Muscle of leg (tissue), 11 donors: ENCODE measurements around the gene NT5C1A. TPM values are rescaled to one million over a fixed set of nuclear protein-coding genes. Genes with fewer than 3 reads are reported as not detected.

Source experiments
- DNase-seq: peaks from one replicate; pipeline ENCODE4 v3.0.0; 2013
- H3K27ac ChIP-seq: one replicate; pipeline ENCODE4 v1.5.1; 2013; ENCODE audit warnings: mild to moderate bottlenecking, low read length, control low read depth
- H3K27me3 ChIP-seq: one replicate; pipeline ENCODE4 v1.6.1; 2013; ENCODE audit warnings: low read length; ENCODE audit not compliant: control insufficient read depth, insufficient read depth
- H3K36me3 ChIP-seq: one replicate; pipeline ENCODE4 v1.6.1; 2013; ENCODE audit warnings: low read length; ENCODE audit not compliant: control insufficient read depth, insufficient read depth
- H3K4me1 ChIP-seq: one replicate; pipeline ENCODE4 v1.6.1; 2013; ENCODE audit warnings: low read length; ENCODE audit not compliant: control insufficient read depth, insufficient read depth
- H3K4me3 ChIP-seq: one replicate; pipeline ENCODE4 v1.5.1; 2013; ENCODE audit warnings: low read length, control low read depth
- H3K9me3 ChIP-seq: replicated peaks from 2 replicates; pipeline ENCODE4 v1.6.1; 2013; ENCODE audit warnings: low read depth, low read length; ENCODE audit not compliant: control insufficient read depth
- WGBS: methylation state at CpG from one replicate; pipeline ENCODE4 v1.1.5; 2013; ENCODE audit warnings: missing lambda C conversion rate; ENCODE audit not compliant: insufficient coverage; 5-methylcytosine and 5-hydroxymethylcytosine counted together
- polyA plus RNA-seq, 8 donors: library from polyadenylated mRNA; unstranded; fragments of 120-200 nt; gene quantifications; one replicate each; pipeline versions ENCODE4 v1.2.1 to v1.2.3, GENCODE V29; 2013; ENCODE audit warnings: inconsistent platforms in 1 of 8, low replicate concordance in 1 of 8; ENCODE audit not compliant: insufficient read length in 8 of 8, insufficient read depth in 1 of 8
- total RNA-seq: library from RNA; stranded (reverse); fragments of 120-200 nt; gene quantifications from one replicate; pipeline ENCODE4 v1.2.4, GENCODE V29; 2013

Gene NT5C1A
- total and polyA plus RNA-seq, 9 donors = 4.1 to 9.3 (median 6.3) TPM

DNA sequence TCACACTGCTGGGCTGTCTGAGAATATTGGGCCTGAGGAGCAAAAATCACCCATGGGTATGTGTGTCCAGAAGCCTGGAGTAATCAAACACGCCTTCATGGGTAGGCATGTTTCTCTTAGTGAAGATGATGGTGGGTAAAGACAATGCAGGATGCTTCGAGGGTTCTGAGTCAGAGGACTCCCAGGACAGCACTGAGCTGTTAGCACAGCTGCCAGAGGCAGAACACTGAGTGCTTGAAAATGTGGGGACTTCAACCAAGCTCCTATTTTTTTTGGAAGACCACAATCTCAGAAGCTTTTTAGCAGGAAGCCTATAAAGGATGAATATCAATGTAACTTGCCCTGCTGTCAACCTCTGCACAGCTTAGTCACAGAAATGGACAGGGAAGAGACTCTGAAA is 7.9 kb upstream of the NT5C1A start:
- WGBS = no CpG with 5 or more reads among the region's 2 CpGs
- Histone ChIP-seq H3K27me3 (peaks cover 49% of the 10 kb centered on the region), H3K36me3 (no peaks in the 10 kb centered on the region)

DNA sequence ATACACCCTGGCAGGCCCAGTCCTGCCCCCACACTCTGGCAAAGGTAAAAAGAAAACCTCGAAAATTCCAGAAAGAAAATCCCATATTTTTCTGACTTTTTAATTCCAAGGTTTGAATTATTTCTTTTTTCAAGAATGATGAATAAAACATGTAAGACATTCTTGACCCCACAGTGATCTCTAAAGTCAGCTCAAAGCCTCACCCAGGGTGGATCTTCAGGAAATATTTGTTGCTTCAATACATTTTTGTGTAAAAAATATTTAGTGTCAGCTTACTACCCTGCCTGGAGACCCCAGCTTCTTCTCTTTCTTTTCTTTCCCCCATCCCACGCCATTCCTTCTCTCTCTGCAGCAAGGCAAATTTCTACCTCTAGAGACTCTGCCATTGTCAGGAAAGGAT is 7.0 kb upstream of the NT5C1A start:
- Histone ChIP-seq H3K27me3 (peaks cover 40% of the 10 kb centered on the region), H3K4me1 (no peaks in the 10 kb centered on the region), H3K4me3 (no peak overlapping the region), H3K9me3 (no peaks in the 10 kb centered on the region), H3K36me3 (no peaks in the 10 kb centered on the region), H3K27ac (no peak overlapping the region)
- no CpG with 5 or more reads among the region's 2 CpGs for WGBS
- no peak for DNase-seq

More for the DNA sequence above, 7.9 kb upstream of the NT5C1A start:
- H3K9me3 ChIP-seq = no peaks in the 10 kb centered on the region
- no peak for DNase-seq
- no peak overlapping the region for H3K27ac ChIP-seq
- H3K4me3 ChIP-seq = no peak overlapping the region
- no peaks in the 10 kb centered on the region for H3K4me1 ChIP-seq

DNA sequence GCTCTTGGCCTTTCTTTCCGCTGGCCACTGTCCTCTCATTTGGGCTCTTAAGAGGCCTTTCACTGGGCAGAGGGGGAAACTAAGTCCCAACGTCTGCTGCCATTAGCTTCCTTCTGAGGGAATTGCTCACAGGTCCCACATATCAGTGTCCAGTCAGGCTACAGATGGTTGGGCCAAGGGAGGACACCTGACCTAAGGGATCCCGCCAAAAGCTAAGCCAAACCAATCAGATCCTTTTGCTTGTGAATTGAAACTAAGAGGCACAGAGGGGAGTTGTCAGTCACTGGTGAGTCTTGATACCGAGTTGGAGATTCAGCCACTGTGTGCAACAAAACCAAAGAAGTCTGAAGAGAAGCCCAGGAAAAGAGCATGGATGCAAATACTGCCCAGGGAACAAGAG is 5.7 kb upstream of the NT5C1A start:
- Histone ChIP-seq H3K4me1 (peaks cover 3% of the 10 kb centered on the region), H3K27ac (no peak overlapping the region), H3K27me3 (peaks cover 34% of the 10 kb centered on the region), H3K9me3 (no peaks in the 10 kb centered on the region), H3K4me3 (no peak overlapping the region), H3K36me3 (no peaks in the 10 kb centered on the region)
- DNase-seq = no peak
- 87% methylated on average over 3 of the region's 4 CpGs for WGBS

DNA sequence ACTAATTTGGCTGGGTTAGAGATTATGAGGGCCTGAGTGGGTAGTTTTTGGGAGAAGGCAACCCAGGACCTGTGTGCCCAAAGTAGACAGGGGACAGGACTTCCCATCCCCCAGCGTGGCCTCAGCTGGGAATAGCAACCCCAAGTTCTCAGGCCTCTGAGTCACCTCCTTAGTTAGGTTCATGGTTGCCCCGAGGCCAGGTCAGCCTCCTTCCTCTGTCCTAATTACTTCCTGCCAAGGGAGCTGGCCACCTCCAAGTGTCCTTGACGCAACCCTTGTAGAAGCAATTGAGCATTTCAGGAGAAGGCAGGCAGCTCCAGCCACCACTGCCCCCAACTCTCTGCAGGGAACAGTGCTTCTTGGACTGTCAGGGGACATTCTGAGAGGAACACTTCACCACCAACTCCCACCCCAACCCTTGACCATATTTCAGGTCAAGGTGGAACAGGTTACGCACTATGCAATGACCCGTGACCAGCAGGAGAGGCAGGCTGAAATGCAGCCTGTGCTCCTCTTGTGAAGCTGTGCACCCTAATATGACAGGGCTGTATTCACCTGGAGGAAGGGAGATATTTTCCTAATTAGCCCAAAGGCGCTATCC is 5.1 kb upstream of the NT5C1A start:
- no peak for DNase-seq
- Histone ChIP-seq H3K36me3 (no peaks in the 10 kb centered on the region), H3K27ac (no peak overlapping the region), H3K4me3 (no peak overlapping the region), H3K27me3 (peaks cover 34% of the 10 kb centered on the region), H3K4me1 (peaks cover 8% of the 10 kb centered on the region), H3K9me3 (no peaks in the 10 kb centered on the region)
- WGBS = 70% methylated on average over 5 of the region's 6 CpGs

DNA sequence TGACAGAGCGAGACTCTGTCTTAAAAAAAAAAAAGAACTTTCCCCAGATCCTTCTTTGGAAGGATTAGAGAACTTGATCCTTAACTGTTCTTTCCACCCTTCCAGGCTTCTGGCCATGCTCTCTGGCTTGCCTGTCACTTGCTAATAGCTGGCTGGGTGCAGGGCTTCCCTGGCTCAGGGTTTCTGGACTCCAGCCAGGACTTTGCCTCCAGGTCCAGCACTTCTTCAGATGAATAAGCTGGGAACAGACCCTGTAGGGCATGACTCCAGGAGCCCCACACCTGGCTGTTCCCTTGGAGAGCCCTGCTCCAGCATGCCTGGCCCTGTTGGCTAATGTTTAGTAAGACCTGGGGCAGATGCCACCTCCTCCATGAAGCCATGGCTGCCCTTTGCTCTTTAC is 3.3 kb upstream of the NT5C1A start:
- no CpG with 5 or more reads among the region's 1 CpG for WGBS
- Histone ChIP-seq H3K27ac (no peak overlapping the region), H3K4me1 (peaks cover 21% of the 10 kb centered on the region), H3K36me3 (no peaks in the 10 kb centered on the region), H3K9me3 (no peaks in the 10 kb centered on the region), H3K4me3 (no peak overlapping the region), H3K27me3 (peaks cover 36% of the 10 kb centered on the region)
- no peak for DNase-seq

DNA sequence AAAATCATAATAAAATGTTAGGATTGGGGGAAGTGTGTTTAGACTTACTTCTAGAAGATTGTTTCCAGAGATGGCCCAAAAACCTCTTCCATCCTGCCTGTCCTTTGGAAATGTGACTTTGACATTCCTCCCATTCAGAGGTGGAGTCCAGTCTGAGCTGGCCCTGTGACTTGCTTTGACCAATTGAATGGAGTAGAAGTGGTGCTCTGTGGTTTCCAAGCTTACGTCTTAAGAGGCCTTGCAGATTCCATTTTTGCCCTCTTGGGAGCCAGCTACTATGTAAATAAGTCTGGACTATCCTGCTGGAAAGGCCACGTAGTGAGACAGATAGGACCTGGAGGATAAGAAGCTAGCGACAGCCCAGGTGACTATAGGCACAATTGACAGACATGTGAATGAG is 1.3 kb upstream of the NT5C1A start:
- Histone ChIP-seq H3K4me1 (peaks cover 29% of the 10 kb centered on the region), H3K27me3 (peaks cover 37% of the 10 kb centered on the region), H3K4me3 (no peak overlapping the region), H3K27ac (no peak overlapping the region), H3K9me3 (no peaks in the 10 kb centered on the region), H3K36me3 (no peaks in the 10 kb centered on the region)
- DNase-seq = no peak
- WGBS = 84% methylated on average over 3 of the region's 3 CpGs

DNA sequence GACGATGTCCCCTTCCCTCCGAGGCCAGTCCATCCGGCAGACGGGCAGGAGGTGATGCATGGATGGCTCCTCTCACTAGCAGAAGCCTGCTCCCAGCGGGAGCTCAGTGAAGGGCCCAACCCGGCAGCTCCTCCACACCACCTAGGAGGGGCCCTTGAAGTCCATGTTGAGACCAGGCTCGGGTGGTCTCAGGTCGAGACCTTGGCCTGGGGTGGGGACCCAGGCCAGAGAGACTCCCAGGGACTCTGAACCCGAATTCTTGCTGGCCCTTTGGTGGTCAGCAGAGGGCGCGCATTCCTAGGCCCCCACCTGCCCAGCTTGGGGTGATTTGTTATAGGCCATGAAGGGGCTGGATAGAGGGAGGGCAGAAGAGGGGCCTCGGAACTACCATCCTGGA is 642 bp upstream of the NT5C1A start:
- Histone ChIP-seq H3K27me3 (peaks cover 39% of the 10 kb centered on the region), H3K36me3 (no peaks in the 10 kb centered on the region), H3K27ac (peak overlapping the region; percentile 25), H3K4me3 (peak overlapping the region; percentile 57), H3K9me3 (no peaks in the 10 kb centered on the region), H3K4me1 (peaks cover 29% of the 10 kb centered on the region)
- 8% methylated on average over 10 of the region's 12 CpGs for WGBS
- peak; percentile 25 for DNase-seq

DNA sequence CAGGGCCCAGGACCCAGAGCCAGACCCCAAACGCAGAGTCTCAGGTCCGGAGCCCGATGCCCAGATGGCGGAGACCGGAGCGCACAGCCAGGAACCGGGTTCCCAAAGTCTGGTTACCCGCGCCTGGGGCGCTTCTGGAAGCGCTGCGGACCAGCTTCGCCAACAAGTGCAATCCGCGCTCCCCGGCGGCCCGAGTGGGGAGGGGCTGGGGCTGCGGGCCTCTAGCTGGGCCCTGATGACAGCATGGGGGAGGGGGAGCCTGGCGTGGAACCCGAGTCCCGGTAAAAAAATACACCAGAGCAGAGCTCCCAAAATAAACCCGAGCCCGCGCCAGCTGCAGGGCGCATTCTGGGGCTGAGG is 494 bp downstream of the NT5C1A start:
- H3K4me3 ChIP-seq = peak overlapping the region; percentile 57
- DNase-seq = peak; percentile 75
- WGBS = 2% methylated on average over 22 of the region's 26 CpGs
- no peaks in the 10 kb centered on the region for H3K9me3 ChIP-seq
- H3K27ac ChIP-seq = peak overlapping the region; percentile 79
- H3K27me3 ChIP-seq = peaks cover 39% of the 10 kb centered on the region
- no peaks in the 10 kb centered on the region for H3K36me3 ChIP-seq
- peaks cover 29% of the 10 kb centered on the region for H3K4me1 ChIP-seq

DNA sequence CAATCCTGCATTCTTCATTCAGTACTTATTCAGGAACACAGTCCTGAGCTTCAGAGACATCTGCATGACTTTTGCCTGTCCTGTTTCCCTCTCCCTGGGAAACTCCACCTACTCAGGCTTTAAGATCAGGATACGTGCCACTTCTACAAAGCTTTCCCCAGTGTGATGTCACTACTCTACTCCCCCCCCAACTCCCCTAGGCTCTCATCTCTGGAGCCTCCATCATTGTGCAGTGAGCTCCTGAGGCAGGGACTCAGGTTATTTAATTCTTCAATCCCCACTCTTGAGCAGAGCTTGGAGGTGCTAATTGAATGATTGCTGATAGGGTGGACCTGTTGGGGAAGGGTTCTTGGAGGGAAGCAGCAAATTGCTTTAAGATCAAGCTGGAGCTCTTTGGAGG is 1.2 kb downstream of the NT5C1A start:
- DNase-seq = peak; percentile 32
- peak overlapping the region; percentile 57 for H3K4me3 ChIP-seq
- WGBS = 13% methylated on average over 1 of the region's 1 CpG
- no peaks in the 10 kb centered on the region for H3K36me3 ChIP-seq
- H3K4me1 ChIP-seq = peaks cover 29% of the 10 kb centered on the region
- no peaks in the 10 kb centered on the region for H3K9me3 ChIP-seq
- H3K27me3 ChIP-seq = peaks cover 42% of the 10 kb centered on the region
- H3K27ac ChIP-seq = peak overlapping the region; percentile 79

DNA sequence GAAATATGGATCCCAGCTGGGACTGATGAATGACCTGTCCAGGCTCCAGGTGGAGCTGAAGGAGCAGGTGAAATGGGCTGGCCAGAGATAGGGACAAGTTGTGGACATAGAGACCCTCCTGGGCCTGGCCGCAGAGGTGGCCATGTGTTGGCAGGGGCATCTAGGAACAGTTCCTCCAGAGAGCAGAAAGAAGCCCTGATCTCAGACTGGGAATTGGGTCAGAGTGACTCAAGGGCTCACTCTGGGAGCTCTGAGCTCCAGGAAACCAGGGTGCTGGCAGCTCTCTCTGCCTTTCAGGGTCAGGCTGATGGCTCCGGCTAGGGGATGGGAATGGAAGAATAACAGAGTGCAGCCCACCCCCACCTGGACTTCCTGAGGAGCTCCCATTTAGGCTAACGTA is 3.0 kb downstream of the NT5C1A start:
- Histone ChIP-seq H3K9me3 (no peaks in the 10 kb centered on the region), H3K27me3 (peaks cover 42% of the 10 kb centered on the region), H3K36me3 (peaks cover 2% of the 10 kb centered on the region), H3K4me3 (no peak overlapping the region), H3K27ac (peak overlapping the region; percentile 21), H3K4me1 (peaks cover 29% of the 10 kb centered on the region)
- WGBS = 75% methylated on average over 2 of the region's 3 CpGs
- no peak for DNase-seq

DNA sequence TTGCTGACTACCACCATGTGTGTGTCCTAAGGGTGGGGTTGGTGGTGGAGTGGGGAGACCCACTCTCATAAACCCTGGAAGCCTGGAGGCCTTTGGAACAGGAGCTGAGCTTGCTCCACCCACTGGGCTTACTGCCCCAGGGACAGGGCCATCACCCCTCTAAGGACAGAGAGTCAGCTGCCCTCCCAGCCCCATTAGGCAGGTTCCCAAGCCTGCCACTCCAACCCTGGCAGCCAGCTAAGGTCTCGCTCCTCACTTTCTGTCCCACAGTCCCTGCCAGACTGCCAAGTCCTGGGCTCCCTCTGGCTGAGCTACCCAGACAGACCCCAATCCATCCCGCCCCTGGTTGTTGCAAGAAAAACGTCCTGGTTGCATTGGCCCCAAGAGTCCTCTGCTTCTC is 3.8 kb downstream of the NT5C1A start:
- DNase-seq = no peak
- Histone ChIP-seq H3K27ac (peak overlapping the region; percentile 42), H3K36me3 (peaks cover 4% of the 10 kb centered on the region), H3K4me3 (no peak overlapping the region), H3K27me3 (peaks cover 38% of the 10 kb centered on the region), H3K4me1 (peaks cover 29% of the 10 kb centered on the region), H3K9me3 (no peaks in the 10 kb centered on the region)
- WGBS = 59% methylated on average over 2 of the region's 3 CpGs
